HG02759 (cell line): Measurements from ENCODE around the gene ST7.

Experiments used
- ATAC-seq: cut with Tn5 transposase; IDR thresholded peaks from one replicate; pipeline ENCODE4 v1.9.1; 2021; ENCODE audit warnings: mild to moderate bottlenecking, moderate library complexity; ENCODE audit not compliant: unreplicated experiment

ST7 gene

DNA sequence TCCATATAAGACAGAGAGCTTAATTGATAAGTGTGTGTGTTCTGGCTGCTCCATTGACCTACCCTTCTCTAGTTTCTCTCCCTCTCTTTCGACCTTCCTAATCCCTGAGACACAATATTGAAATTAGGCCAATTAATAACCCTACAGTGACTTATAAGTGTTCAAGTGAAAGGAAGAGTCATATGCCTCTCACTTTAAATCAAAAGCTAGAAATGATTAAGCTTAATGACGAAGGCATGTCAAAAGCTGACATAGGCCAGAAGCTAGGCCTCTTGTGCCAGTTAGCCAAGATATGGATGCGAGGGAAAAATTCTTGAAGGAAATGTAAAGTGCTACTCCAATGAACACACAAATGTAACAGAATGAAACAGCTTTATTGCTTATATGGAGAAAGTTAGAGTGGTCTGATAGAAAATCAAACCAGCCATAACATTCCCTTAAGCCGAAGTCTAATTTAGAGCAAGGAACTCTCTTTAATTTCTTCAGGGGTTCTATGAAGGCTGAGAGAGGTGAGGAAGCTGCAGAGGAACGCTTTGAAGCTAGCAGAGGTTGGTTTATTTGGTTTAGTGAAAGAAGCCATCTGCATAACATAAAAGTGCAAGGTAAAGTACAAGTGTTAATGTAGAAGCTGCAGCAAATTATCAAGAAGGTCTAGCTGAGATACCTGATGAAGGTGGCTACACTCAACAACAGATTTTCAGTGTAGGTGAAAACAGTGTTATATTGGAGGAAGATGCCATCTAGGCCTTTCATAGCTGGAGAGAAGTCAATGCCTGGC is 53.8 kb downstream of the ST7 start:
- no peak for ATAC-seq

DNA sequence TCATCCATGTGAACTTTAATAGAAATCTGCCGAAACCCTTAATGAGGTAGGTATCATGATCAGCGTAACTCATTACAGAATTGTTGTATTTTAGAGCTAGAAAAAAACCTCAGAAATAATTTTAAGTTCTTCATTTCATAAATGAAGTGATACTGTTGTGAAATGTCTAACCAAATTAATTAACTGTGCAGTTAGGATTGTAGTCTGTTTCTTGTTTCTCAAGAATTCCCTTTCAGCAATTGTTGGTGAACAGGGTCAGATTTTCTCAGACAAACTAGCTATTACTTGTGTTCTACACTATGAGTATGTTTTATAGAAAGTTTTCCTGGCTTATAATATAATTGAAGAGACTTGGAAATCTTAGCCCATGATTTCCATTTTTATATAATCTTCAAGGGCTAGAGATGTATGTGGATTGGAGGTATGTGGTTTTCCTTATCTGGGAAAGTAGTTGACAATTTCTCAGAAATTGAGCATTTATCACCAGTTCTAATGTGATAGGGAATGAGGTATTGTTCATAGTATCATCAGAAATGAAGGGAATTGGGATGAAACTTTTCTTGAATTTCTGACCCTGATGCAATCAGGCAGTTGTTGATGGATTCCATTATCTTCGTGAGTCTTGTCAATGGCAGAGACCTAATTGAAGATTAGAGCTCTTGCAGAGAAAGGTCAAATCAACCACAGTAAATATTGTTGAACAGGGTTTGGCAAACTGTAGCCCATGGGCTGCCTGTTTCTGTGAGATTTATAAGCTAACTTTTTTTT is 55.0 kb downstream of the ST7 start:
- ATAC-seq: no peak

DNA sequence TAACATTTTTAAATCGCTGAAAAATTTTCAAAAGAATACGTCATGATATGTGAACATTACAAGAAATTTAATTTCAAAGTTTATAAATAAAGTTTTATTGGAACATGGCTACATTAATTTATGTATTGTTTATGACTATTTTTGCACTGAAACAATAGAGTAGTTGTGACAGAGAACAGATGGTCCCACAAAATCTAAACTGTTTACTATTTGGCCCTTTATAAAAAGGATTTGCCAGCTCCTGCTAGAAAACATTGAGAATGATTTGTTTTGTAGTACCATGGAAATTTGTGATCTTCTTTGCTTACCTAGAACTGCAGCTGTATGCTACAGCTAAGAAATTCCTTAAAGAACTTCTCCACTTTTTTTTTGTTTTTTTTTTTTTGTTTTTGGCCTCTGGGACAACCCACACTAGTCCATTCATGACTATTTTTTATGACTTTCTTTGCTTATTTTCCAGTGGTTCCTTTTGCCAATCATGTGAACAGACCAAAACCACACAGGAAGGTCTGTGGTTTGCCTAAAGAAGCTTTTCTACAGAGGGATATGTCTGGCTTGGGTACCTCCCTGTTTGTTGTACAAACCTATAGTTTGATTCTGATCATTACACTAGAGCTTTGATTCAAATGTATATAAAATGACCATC is 55.7 kb downstream of the ST7 start:
- ATAC-seq: peak; percentile 16

DNA sequence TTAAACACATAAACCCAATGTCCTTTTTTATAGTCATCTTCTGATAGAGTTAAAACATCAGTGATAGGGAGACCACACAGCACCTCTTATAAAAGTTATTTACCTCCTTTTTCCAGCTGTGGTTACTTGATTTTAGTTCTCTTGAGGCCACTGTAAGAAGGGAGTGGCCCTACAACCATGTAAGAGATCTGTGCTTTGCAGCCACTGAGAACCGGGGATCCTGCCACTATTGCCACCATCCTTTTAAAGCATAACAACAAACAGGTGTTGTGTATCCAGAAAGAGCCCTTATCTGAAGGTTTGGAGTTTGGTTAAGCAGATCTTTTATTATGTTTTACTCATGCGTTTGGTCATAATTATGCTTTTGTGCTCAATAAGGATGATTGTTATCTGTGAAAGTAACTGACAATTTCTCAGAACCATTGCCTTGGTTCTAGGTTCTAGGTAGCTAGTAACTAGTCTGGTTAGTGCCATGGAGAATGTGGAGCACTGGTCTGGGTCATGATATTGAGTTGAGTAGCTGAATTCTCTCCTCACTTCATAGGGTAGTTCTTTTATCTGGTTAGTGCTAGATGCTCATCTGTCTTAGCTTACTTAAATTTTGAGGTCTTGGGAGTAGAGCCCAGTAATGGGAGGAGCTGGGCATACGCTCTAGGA is 56.5 kb downstream of the ST7 start:
- no peak for ATAC-seq

DNA sequence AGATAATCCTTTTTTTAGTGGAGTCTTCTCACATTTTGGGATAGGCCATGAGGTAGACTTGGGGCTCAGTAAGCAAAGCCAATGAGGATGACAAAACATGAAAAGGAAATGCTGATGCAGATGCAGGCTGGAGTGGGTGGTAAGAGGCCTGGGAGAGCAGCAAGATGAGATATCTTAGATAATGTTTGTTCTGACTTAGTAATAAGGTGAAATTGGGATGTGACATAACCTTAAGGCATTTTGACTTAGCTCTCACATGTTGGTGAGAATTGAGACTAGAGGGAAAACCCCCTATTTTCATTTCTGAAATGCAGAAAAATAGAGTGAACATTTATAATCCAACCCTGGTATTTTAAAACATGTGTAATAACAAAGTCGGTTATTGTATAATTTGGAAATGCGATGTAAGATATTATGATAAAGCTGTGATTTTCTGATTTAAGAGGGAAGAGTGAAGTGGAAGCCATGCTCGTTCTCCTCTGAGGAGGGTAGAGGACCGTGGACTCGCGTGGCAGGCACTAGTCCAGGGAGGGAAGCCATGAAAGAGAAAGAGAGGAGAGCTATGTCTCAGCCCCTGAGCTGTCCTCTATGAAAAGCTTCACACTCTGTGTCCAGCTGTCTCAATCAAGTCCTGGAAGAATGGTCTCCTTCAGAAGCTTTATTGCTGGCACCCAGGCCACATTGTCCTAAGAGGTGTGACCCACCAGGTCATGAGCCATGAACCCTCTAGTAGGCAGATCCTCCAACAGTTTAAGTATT is 57.3 kb downstream of the ST7 start:
- peak; percentile 52 for ATAC-seq

DNA sequence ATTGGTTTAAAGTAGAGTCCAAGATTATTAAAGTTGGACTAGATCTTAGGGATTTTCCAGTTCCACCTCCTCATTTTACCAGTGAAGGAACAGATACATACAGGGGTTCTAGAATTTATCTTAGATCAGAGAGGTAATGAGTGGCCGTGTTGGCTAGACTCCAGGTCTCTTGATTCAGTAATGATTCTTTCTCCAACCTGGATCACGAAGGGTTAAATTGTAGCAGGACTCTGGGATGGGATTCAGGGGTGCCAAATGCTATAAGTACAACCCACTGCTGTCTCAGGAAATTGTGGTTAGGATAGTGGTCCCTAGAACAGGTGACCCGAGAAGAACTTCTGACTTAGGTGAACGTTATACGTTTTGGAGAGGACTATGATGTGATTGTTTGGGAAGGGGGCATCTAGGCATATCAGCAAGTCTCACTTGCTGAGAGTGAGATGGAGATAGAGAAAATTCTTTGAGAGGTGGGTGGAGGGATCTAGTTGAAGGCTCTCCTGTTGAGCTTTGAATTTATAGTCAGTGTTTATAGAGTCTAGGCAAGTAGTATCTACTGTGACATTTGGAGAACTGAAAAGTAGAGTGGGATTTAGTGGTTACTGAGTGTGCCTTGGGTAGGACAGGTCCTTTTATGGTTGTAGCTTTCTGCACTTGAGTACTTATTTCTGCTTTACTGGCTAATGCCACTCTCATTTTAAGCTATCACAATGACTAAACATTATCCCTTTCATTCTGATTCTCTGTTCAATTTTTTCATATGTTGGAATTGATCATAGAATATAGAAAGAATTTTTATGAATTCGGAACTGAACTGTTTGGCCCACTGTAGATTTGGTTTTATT is 58.3 kb downstream of the ST7 start:
- ATAC-seq: peak; percentile 79

DNA sequence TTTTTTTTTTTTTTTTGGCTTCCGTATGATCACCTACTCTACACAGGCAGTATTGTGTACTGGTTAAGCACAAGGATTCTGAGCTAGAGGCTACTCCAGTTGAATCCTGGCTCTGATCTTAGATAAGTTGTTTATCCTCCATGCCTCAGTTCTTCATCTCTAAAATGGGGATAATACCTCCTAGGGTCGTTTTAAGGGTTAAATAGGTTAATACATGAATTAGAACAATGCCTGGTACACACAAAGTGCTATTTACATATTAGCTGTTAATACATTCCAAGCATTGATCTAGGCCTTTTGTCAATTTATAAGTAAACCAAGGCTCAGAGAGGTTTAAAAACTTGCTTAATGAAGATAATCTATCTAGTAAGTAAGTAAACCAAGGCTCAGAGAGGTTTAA is 59.0 kb downstream of the ST7 start:
- peak; percentile 11 for ATAC-seq

DNA sequence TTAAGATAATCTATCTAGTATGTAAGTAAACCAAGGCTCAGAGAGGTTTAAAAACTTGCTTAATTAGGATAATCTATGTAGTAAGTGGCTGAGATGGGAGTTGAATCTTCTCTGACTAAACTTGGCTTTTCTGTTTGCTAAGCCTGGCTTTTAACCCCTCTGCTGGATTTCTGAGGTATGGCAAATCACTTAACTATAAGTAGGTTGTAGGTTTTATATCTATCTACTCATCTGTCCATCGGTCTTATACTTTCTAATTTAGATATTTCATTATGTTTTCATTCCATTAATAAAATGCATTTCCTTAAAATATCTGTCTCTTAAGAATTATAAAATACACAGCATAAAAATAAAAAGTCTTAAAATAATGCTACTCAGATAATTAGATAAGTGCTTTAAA is 59.4 kb downstream of the ST7 start:
- no peak for ATAC-seq

DNA sequence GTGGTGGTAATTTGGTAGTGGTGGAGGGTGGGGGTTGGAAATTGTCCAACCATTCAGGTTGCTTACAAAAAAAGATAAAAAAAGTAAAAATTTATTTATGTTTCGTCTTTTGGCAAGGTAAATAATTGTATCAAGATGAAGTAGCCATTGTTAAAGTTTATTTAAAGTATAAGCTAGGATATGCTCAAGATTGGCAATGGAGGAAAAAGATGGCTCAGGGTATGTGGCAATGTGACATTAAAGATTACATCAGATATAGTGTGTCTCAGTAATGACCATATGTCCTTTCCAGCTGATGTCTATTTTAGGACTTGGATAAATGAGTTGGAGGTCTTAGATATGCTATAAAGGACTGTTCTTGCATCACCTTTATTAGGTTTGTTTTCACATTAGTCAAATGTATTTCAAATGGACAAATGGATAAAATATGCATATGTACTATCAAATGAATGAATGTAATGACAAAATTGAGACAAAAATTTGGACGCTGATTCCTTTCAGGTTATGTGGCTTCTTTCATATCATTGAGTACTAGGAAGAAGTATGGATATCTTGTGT is 60.9 kb downstream of the ST7 start:
- no peak for ATAC-seq

DNA sequence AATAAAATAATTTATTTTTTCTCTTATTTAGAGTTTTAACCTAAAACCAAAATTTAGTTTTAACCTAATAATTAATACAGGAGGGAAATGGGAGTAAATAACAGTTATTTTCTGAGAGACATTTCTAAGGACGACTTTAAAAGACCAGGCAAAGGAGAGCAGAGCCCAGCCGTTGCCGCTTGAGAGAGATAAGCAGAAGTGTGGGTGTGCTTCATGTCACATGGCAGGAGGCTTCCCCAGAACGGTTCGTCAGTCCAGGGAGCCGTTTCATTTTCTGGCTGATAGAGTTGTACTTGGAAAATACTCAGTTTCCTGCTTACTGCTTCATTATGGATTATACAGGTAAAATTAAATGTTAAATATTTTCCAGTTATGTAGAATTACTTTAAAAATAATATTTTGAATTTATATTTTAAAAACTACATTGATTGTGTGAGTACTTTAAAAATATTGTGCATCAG is 61.4 kb downstream of the ST7 start:
- peak; percentile 32 for ATAC-seq

DNA sequence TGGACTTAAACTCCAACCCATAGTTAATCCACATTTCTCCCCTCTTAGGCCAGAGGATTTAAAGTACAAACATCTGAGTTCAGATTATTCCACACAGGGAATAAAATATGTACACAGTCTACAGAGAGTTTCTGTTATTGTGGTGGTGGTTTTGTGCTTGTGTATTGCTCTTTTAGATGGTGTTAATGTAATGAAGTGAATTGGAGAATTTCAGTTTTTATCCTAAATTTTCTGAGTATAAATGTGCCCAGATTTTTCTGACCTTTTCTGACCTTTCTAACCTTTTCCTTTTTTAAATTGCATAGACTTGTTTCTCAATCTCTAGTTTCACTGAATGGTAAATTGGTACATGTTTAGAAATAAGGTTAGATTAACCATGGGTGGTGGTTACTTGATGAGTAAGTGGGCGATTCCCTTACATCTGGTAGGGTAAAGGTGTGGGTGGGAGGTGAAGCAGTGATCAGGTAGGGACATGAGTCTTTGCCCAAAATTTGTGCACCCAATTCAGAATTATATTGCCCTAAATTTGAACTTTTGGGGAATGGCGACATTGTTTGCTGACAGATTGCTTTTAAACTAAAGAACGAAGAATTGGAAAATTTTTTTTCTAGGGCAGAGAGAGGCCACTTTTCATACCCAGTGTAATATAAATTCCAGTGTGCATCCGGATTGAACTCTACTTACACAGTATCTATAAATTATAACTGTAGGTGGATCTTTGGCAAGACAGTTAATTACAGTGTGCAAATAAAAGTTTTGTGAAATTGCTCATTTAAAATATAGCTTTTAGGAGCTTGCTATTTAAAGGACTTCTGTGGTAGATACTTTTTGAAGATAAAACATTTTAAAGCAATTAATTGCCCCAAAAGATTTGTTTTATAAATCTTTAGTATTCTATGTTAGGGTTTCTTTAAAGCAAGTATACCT is 62.2 kb downstream of the ST7 start:
- no peak for ATAC-seq

DNA sequence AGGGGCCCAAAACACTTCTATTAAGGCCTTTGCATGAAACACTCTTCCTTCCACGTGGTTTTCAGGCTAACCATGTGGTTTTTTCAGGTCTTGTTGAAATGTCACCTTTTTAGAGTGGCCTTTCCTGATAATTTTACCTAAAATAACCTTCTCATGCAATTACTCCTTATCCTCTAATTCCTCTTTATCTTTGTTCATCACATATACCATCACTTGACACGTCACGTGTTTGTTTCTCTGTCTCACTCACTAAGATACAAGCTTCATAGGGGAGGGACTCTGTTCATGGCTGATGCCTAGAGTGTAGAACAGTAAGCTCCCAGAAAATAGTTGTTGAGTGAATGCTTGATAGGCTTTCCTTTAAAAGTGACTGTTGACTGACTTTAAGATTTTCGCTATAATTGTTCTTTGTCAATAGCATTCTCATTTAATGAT is 63.7 kb downstream of the ST7 start:
- no peak for ATAC-seq

DNA sequence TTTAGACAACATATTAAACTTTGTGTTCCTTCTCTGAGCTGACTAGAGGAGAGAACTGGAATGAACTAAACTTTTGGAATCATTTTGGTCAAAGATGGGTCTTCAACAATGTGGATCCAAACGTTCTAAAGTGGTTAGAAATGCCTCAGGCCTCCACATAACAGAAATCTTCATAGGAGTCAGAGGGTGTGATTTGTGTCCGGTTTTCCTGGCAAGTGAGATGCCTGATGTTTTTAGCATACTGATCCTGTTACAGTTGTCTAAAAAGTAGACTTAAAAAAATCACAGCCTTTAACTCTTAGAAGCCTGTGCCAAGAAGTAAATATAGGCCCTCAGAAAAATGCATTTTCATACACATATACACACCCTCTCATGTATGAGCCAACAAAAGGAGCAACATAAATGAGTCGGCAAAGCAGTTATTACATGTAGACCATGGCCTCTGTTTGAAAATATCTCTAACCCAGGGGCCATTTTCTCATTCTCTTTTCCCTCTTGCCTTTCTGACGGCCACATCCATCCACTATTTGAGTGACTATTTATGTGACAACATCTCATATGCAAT is 64.5 kb downstream of the ST7 start:
- no peak for ATAC-seq

DNA sequence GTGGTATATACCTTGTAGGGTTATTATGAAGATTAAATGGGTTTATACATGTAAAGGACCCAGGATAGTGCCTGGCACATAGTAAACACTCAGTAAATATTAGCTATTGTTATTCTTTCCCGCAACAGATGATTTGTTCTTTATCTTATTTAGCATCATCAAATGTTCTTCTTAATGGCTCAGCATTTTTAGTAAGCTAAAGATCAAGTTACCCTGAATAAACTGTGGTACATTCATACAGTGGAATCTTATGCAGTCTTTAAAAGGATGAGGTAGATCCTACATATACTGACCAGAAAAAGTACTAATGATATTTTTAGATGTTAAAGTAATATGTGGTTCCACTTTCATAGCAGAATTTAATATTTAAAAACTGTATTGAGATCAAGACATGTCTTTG is 65.4 kb downstream of the ST7 start:
- no peak for ATAC-seq

DNA sequence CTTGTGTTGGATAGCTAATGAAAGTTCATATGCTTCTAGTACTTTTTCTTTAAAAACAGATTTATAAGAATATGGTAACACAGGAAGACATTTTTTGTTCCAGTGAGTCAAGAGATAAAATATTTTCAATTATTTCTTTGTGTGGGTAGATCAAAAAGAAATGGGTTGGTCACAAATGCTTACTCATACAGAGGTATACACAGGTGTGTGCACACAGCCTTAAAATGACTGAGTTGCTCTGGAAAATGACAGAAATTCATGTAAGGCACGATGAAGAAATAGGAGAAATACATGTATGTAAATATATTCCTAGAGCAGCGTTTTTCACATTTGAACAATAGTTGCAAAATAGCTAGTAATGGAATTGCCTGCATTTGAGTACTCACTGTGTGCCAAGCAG is 66.0 kb downstream of the ST7 start:
- ATAC-seq: no peak

DNA sequence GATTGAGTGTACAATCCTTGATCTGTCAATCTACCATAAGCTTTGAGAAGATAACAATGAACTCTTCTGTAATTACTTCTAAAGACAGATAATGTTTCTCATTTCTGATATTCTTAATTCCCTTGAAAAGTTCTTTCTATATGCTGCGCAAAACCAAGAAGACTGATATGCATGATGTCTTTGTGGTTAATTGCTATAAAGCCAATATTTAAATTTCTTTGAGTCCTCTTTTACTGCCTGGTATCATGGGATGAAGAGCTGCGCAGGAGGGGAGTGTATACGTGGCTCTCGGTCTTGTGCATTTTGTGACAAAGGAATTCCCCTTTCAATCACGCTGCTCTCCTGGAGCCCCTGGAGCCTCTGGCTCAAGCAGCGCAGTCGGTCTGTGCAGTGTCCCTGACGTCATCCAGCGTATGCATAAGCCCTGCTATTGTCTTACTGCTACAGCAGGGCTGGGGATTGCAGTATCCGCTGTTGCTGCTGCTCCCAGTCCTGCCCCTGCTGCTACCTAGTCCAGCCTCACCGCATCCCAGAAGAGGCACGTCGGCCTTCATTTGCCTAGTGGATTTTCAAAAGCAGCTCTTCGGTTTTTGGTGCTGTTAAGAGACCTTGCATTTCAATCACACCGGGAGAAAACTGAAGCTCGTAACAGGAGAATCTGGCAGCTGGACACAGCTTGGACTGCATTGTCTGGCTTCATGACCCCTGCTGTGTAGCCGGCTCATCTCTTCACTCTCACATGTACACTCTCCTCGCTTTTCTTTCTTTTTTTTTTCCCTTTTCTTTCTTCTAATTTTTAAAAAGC is 66.7 kb downstream of the ST7 start:
- ATAC-seq: no peak

DNA sequence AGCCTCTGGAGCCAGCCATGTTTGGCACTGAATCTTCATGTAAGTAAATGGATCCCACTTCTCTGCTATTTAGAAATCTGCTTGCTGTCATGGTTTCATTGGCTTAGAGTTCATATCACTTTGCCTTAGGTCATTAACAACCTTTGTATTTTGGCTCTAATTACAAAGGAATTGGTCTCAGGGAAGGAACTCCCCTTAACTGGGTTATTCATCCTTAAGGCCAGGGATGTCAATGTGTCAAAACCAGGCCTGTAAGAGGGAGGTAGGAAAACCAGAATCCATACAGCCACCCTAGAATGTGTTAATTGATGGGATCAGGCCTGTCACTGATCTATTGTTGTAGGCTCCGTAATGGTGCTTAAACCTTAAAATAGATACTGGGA is 67.3 kb downstream of the ST7 start:
- no peak for ATAC-seq
